Hepatocyte (in vitro differentiated cells): ENCODE measurements around the gene DCC.

Experiments used
- CTCF ChIP-seq: fragments of 200-600 bp; sonication (generic); IDR thresholded peaks from 2 replicates; pipeline ENCODE4 v1.5.1; 2016; ENCODE audit warnings: antibody characterized with exemption, mild to moderate bottlenecking; ENCODE audit not compliant: poor library complexity
- EZH2 ChIP-seq: fragments of 200-600 bp; sonication (generic); IDR thresholded peaks from 2 replicates; pipeline ENCODE4 v1.6.1; 2016; ENCODE audit warnings: antibody characterized with exemption, mild to moderate bottlenecking, borderline replicate concordance

GRCh38 chr18:53115876-53116585 is 776.0 kb downstream of the DCC start:
- TF ChIP-seq CTCF (no peak), EZH2 (no peak)
